GM23338 (cell line): ENCODE data around the gene DIO2. TPM values are rescaled to one million over a fixed set of nuclear protein-coding genes. Genes with fewer than 3 reads are reported as not detected.

Experiments used
- ATAC-seq: fragments of 200-7000 bp; cut with Tn5 transposase; 3 replicates; pipeline ENCODE4 v1.9.1; 2020
- DNase-seq: peaks from one replicate; pipeline ENCODE4 v3.0.0-alpha.2; 2015; ENCODE audit warnings: low spot score
- H2AFZ ChIP-seq: fragments of 200-600 bp; sonication (generic); 2 replicates; pipeline ENCODE4 v1.8.0; 2016; ENCODE audit warnings: antibody characterized with exemption, mild to moderate bottlenecking, moderate library complexity
- H3F3A ChIP-seq: fragments of 200-600 bp; sonication (generic); replicated peaks from 2 replicates; pipeline ENCODE4 v1.8.0; 2017; ENCODE audit warnings: antibody characterized with exemption, mixed run types, low read depth
- H3K27ac ChIP-seq: fragments of 200-600 bp; sonication (generic); 2 replicates; pipeline ENCODE4 v1.6.1; 2016; ENCODE audit warnings: low read depth
- H3K27me3 ChIP-seq: fragments of 200-600 bp; sonication (generic); 2 replicates; pipeline ENCODE4 v1.8.0; 2016; ENCODE audit warnings: mild to moderate bottlenecking, mixed run types, moderate library complexity; ENCODE audit not compliant: insufficient read depth
- H3K36me3 ChIP-seq: fragments of 200-600 bp; sonication (generic); 2 replicates; pipeline ENCODE4 v1.8.0; 2016; ENCODE audit warnings: mild to moderate bottlenecking; ENCODE audit not compliant: insufficient read depth
- H3K4me1 ChIP-seq: fragments of 200-600 bp; sonication (generic); 2 replicates; pipeline ENCODE4 v1.8.0; 2016; ENCODE audit warnings: mild to moderate bottlenecking, moderate library complexity; ENCODE audit not compliant: insufficient read depth
- H3K4me2 ChIP-seq: fragments of 200-600 bp; sonication (generic); 2 replicates; pipeline ENCODE4 v1.7.1; 2017; ENCODE audit warnings: mixed run types
- H3K4me3 ChIP-seq: fragments of 200-600 bp; sonication (generic); 2 replicates; pipeline ENCODE4 v1.6.1; 2016; ENCODE audit warnings: mixed run types
- H3K79me2 ChIP-seq: fragments of 200-600 bp; sonication (generic); replicated peaks from 2 replicates; pipeline ENCODE4 v1.8.0; 2017; ENCODE audit warnings: mild to moderate bottlenecking; ENCODE audit not compliant: insufficient read depth
- H3K9me2 ChIP-seq: fragments of 200-600 bp; sonication (generic); 2 replicates; pipeline ENCODE4 v1.8.0; 2017; ENCODE audit not compliant: insufficient read depth
- H4K20me1 ChIP-seq: fragments of 200-600 bp; sonication (generic); replicated peaks from 2 replicates; pipeline ENCODE4 v1.8.0; 2017; ENCODE audit warnings: mild to moderate bottlenecking; ENCODE audit not compliant: insufficient read depth
- H3K27ac Mint-ChIP-seq: 2 replicates; pipeline ENCODE4 v1.8.0; 2020; ENCODE audit warnings: inconsistent platforms, mild to moderate bottlenecking, moderate library complexity, mixed read lengths
- H3K27me3 Mint-ChIP-seq: 3 replicates; pipeline ENCODE4 v1.8.0; 2022; ENCODE audit warnings: low read depth, mild to moderate bottlenecking, moderate library complexity, mixed read lengths, inconsistent platforms; ENCODE audit not compliant: insufficient read depth, poor library complexity
- H3K36me3 Mint-ChIP-seq: 3 replicates; pipeline ENCODE4 v1.8.0; 2021; ENCODE audit warnings: low read depth, mild to moderate bottlenecking, inconsistent platforms, moderate library complexity, mixed read lengths
- H3K4me1 Mint-ChIP-seq: 3 replicates; pipeline ENCODE4 v1.8.0; 2020; ENCODE audit warnings: mild to moderate bottlenecking, inconsistent platforms, mixed read lengths
- H3K4me3 Mint-ChIP-seq: 3 replicates; pipeline ENCODE4 v1.8.0; 2021; ENCODE audit warnings: moderate library complexity, mild to moderate bottlenecking, inconsistent platforms, mixed read lengths
- H3K9me3 Mint-ChIP-seq: 3 replicates; pipeline ENCODE4 v1.8.0; 2020; ENCODE audit warnings: moderate library complexity, mild to moderate bottlenecking, inconsistent platforms, mixed read lengths
- CREB1 ChIP-seq: fragments of 250-450 bp; sonication (Bioruptor Pico); IDR thresholded peaks from 2 replicates; pipeline ENCODE4 v1.5.0; 2020; ENCODE audit warnings: low read depth, mild to moderate bottlenecking, moderate library complexity
- EZH2 ChIP-seq: fragments of 200-600 bp; sonication (generic); IDR thresholded peaks from one replicate; pipeline ENCODE4 v1.8.0; 2017; ENCODE audit warnings: antibody characterized with exemption, mild to moderate bottlenecking, low read depth; ENCODE audit not compliant: unreplicated experiment
- EZH2phosphoT487 ChIP-seq: fragments of 200-600 bp; sonication (generic); IDR thresholded peaks from one replicate; pipeline ENCODE4 v1.8.1; 2018; ENCODE audit warnings: antibody characterized with exemption; ENCODE audit not compliant: unreplicated experiment
- JUNB ChIP-seq: IDR thresholded peaks from one replicate; pipeline ENCODE4 v1.6.1; 2016; ENCODE audit warnings: antibody characterized with exemption; ENCODE audit not compliant: unreplicated experiment
- NANOG ChIP-seq: IDR thresholded peaks from 2 replicates; pipeline ENCODE4 v1.6.1; 2016; ENCODE audit warnings: antibody characterized with exemption, borderline replicate concordance
- POLR2AphosphoS5 ChIP-seq: IDR thresholded peaks from 2 replicates; pipeline ENCODE4 v1.6.1; 2016; ENCODE audit warnings: antibody characterized with exemption, low read depth
- STAT1 ChIP-seq: IDR thresholded peaks from one replicate; pipeline ENCODE4 v1.6.1; 2016; ENCODE audit warnings: antibody characterized with exemption; ENCODE audit not compliant: unreplicated experiment
- ZNF114 ChIP-seq: fragments of 250-450 bp; sonication (Bioruptor Pico); IDR thresholded peaks from 2 replicates; pipeline ENCODE4 v1.5.0; 2020; ENCODE audit warnings: mild to moderate bottlenecking, moderate library complexity
- ZNF331 ChIP-seq: fragments of 250-450 bp; sonication (Bioruptor Pico); IDR thresholded peaks from 2 replicates; pipeline ENCODE4 v1.5.0; 2020; ENCODE audit warnings: low read depth, mild to moderate bottlenecking, moderate library complexity
- ZNF462 ChIP-seq: fragments of 250-450 bp; sonication (Bioruptor Pico); IDR thresholded peaks from 2 replicates; pipeline ENCODE4 v1.5.0; 2020; ENCODE audit warnings: mild to moderate bottlenecking, moderate library complexity
- polyA plus RNA-seq: library from polyadenylated mRNA; unstranded; fragments of >200 nt; fragmentation: Nextera tagmentation; extraction: Ambion mirVana; gene quantifications from 2 replicates; pipeline ENCODE4 v1.2.1, GENCODE V29; 2016
- total RNA-seq: library from RNA; depleted of rRNA; stranded (reverse); fragments of >200 nt; shearing (Covaris generic); gene quantifications from 2 replicates; pipeline ENCODE4 v1.2.3, GENCODE V29; 2014
- TF ChIP-seq, protein P1 (sequence below): IDR thresholded peaks from one replicate; pipeline ENCODE4 v1.6.1; 2018; ENCODE audit warnings: antibody characterized with exemption; ENCODE audit not compliant: unreplicated experiment
- TF ChIP-seq, protein P2 (sequence below), 2 experiments: fragments of 200-600 bp in 1 of 2; sonication (generic) in 1 of 2; conservative IDR thresholded peaks; 2 replicates each; pipeline versions ENCODE4 v1.5.1 to v1.6.1; 2016 to 2017; ENCODE audit warnings: antibody characterized with exemption in 2 of 2, low read depth in 2 of 2, mild to moderate bottlenecking in 2 of 2, moderate library complexity in 1 of 2
- TF ChIP-seq, protein P3 (sequence below): IDR thresholded peaks from 2 replicates; pipeline ENCODE4 v1.6.1; 2016; ENCODE audit warnings: antibody characterized with exemption

The DIO2 gene
- total and polyA plus RNA-seq, 2 experiments from 2014 or later, result 0.05 to 0.17 TPM

GRCh38 chr14:80215081-80215480 is 3.8 kb upstream of the DIO2 start:
- TF ChIP-seq, protein P1, sequence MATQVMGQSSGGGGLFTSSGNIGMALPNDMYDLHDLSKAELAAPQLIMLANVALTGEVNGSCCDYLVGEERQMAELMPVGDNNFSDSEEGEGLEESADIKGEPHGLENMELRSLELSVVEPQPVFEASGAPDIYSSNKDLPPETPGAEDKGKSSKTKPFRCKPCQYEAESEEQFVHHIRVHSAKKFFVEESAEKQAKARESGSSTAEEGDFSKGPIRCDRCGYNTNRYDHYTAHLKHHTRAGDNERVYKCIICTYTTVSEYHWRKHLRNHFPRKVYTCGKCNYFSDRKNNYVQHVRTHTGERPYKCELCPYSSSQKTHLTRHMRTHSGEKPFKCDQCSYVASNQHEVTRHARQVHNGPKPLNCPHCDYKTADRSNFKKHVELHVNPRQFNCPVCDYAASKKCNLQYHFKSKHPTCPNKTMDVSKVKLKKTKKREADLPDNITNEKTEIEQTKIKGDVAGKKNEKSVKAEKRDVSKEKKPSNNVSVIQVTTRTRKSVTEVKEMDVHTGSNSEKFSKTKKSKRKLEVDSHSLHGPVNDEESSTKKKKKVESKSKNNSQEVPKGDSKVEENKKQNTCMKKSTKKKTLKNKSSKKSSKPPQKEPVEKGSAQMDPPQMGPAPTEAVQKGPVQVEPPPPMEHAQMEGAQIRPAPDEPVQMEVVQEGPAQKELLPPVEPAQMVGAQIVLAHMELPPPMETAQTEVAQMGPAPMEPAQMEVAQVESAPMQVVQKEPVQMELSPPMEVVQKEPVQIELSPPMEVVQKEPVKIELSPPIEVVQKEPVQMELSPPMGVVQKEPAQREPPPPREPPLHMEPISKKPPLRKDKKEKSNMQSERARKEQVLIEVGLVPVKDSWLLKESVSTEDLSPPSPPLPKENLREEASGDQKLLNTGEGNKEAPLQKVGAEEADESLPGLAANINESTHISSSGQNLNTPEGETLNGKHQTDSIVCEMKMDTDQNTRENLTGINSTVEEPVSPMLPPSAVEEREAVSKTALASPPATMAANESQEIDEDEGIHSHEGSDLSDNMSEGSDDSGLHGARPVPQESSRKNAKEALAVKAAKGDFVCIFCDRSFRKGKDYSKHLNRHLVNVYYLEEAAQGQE, result no peak
- TF ChIP-seq ZNF462 (no peak), STAT1 (no peak), CREB1 (CRISPR knock-in tag) (no peak), EZH2 (no peak), ZNF331 (CRISPR knock-in tag) (no peak), JUNB (no peak), NANOG (no peak), ZNF114 (CRISPR knock-in tag) (no peak), POLR2AphosphoS5 (no peak), EZH2phosphoT487 (no peak)
- TF ChIP-seq, protein P2, sequence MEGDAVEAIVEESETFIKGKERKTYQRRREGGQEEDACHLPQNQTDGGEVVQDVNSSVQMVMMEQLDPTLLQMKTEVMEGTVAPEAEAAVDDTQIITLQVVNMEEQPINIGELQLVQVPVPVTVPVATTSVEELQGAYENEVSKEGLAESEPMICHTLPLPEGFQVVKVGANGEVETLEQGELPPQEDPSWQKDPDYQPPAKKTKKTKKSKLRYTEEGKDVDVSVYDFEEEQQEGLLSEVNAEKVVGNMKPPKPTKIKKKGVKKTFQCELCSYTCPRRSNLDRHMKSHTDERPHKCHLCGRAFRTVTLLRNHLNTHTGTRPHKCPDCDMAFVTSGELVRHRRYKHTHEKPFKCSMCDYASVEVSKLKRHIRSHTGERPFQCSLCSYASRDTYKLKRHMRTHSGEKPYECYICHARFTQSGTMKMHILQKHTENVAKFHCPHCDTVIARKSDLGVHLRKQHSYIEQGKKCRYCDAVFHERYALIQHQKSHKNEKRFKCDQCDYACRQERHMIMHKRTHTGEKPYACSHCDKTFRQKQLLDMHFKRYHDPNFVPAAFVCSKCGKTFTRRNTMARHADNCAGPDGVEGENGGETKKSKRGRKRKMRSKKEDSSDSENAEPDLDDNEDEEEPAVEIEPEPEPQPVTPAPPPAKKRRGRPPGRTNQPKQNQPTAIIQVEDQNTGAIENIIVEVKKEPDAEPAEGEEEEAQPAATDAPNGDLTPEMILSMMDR (conservative IDR thresholded peaks at IDR 0.05; ENCODE audit: low read depth in 2 of 2), result no peak
- TF ChIP-seq, protein P3, sequence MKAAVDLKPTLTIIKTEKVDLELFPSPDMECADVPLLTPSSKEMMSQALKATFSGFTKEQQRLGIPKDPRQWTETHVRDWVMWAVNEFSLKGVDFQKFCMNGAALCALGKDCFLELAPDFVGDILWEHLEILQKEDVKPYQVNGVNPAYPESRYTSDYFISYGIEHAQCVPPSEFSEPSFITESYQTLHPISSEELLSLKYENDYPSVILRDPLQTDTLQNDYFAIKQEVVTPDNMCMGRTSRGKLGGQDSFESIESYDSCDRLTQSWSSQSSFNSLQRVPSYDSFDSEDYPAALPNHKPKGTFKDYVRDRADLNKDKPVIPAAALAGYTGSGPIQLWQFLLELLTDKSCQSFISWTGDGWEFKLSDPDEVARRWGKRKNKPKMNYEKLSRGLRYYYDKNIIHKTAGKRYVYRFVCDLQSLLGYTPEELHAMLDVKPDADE, result no peak
- Mint-ChIP-seq H3K9me3 (no peaks in the 10 kb centered on the region), H3K36me3 (no peaks in the 10 kb centered on the region), H3K4me1 (peaks cover 14% of the 10 kb centered on the region), H3K27ac (no peak overlapping the region), H3K27me3 (no peaks in the 10 kb centered on the region), H3K4me3 (no peak overlapping the region)
- DNase-seq (no peak), ATAC-seq (no peak)
- H3K4me1 ChIP-seq, result peaks cover 14% of the 10 kb centered on the region
- no peak overlapping the region for H2AFZ ChIP-seq
- H3K36me3 ChIP-seq, result no peaks in the 10 kb centered on the region
- no peaks in the 10 kb centered on the region for H4K20me1 ChIP-seq
- no peaks in the 10 kb centered on the region for H3K27me3 ChIP-seq
- H3K79me2 ChIP-seq, result no peaks in the 10 kb centered on the region
- no peaks in the 10 kb centered on the region for H3K9me2 ChIP-seq
- H3K27ac ChIP-seq, result no peak overlapping the region
- H3F3A ChIP-seq, result no peaks in the 10 kb centered on the region
- no peak overlapping the region for H3K4me2 ChIP-seq
- H3K4me3 ChIP-seq, result no peak overlapping the region
